ENCODE data around the gene PPFIBP2. TPM values are rescaled to one million over a fixed set of nuclear protein-coding genes. Genes with fewer than 3 reads are reported as not detected.

The PPFIBP2 gene
- total RNA-seq, 1 experiment from 2014 or later = 3.5 TPM

DNA sequence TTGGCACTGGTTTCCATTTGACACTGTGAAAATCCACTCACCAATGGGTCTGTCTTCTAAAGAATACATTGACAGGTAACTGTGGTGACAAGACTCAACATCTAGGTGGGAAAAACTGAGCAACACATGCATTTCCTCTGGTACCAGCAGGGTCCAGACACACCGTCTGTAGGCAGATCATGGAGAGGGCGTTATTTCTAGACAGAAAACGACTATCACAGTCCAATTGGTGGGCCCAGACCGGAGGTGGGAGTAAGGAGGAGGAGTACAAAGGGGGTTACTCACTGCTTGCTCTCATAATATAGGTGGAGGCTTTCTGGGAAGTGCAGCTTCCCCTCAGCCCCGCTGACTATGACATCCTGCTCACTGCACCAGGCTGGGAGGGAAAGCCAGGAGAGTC is 182.6 kb downstream of the PPFIBP2 start:
- no peak for DNase-seq (ENCODE audit: low spot score)

Other genes starting within 250 kb of the PPFIBP2 start
- 0.21 and 0.33 TPM in 2 replicates for gene OLFML1, start 28.5 kb upstream of the PPFIBP2 start, total RNA-seq (2014; rRNA removed; shearing (Covaris generic))
- not detected in 2 replicates for gene CYB5R2, start 159.5 kb downstream of the PPFIBP2 start, total RNA-seq (2014; rRNA removed; shearing (Covaris generic))
- 0.43 TPM in 1 of 2 replicates, not detected in the other for gene OVCH2, start 192.5 kb downstream of the PPFIBP2 start, total RNA-seq (2014; rRNA removed; shearing (Covaris generic))

Data from H4 (cell line).